ENCODE results near the gene PSMB11.

GRCh38 chr14:22993517-22993916 is 48.5 kb upstream of the PSMB11 start:
- TF ChIP-seq CTCF (IDR thresholded peaks at IDR 0.05) (no peak), POLR2A (IDR thresholded peaks at IDR 0.05) (no peak)

Measured in uterus (tissue), 2 donors.